Duodenal mucosa (tissue), 2 donors: ENCODE results near the gene AQP12B.
"Not testable (repeated sequence)": the region's sequence is repeated elsewhere in the genome, so short reads cannot be mapped to it uniquely, and the experiment has no call there.

Experiments used
- H3K27ac ChIP-seq: one replicate; pipeline ENCODE4 v1.7.0; 2013; ENCODE audit warnings: low read depth, low read length
- H3K27me3 ChIP-seq, 2 donors: one replicate each; pipeline ENCODE4 v1.7.0; 2013; ENCODE audit warnings: low read length in 2 of 2, control low read depth in 1 of 2; ENCODE audit not compliant: insufficient read depth in 2 of 2, control insufficient read depth in 1 of 2
- H3K36me3 ChIP-seq, 2 donors: one replicate each; pipeline ENCODE4 v1.7.0; 2013; ENCODE audit warnings: low read length in 2 of 2, control low read depth in 1 of 2; ENCODE audit not compliant: insufficient read depth in 2 of 2, control insufficient read depth in 1 of 2
- H3K4me1 ChIP-seq, 2 donors: one replicate each; pipeline ENCODE4 v1.7.0; 2013; ENCODE audit warnings: low read length in 2 of 2, control low read depth in 1 of 2; ENCODE audit not compliant: insufficient read depth in 2 of 2, control insufficient read depth in 1 of 2
- H3K4me3 ChIP-seq, 2 donors: one replicate each; pipeline ENCODE4 v1.7.0; 2013; ENCODE audit warnings: low read length in 2 of 2, low read depth in 1 of 2
- H3K9ac ChIP-seq, 2 donors: one replicate each; pipeline ENCODE4 v1.7.0; 2013; ENCODE audit warnings: low read length in 2 of 2, low read depth in 1 of 2
- H3K9me3 ChIP-seq, 2 donors: one replicate each; pipeline ENCODE4 v1.7.0; 2013; ENCODE audit warnings: low read length in 2 of 2, control low read depth in 1 of 2; ENCODE audit not compliant: control insufficient read depth in 1 of 2

AQP12B gene

GRCh38 chr2:240701091-240701735 lies 18.5 kb upstream of the AQP12B start:
- Histone ChIP-seq H3K4me3 (no peak overlapping the region), H3K9ac (no peak overlapping the region), H3K27ac (no peak overlapping the region), H3K9me3 (no peaks in the 10 kb centered on the region), H3K4me1 (no peaks in the 10 kb centered on the region), H3K27me3 (peaks cover 0 to 20% of the 10 kb centered on the region in 2 donors), H3K36me3 (no peaks in the 10 kb centered on the region)

GRCh38 chr2:240700616-240701015 lies 17.9 kb upstream of the AQP12B start:
- H3K4me1 ChIP-seq, H3K9me3 ChIP-seq, H3K9ac ChIP-seq, H3K27ac ChIP-seq, H3K4me3 ChIP-seq, H3K36me3 ChIP-seq: not testable (repeated sequence)
- H3K27me3 ChIP-seq: peaks cover 0 to 20% of the 10 kb centered on the region in 2 donors

GRCh38 chr2:240699835-240700234 lies 17.1 kb upstream of the AQP12B start:
- H3K27ac ChIP-seq, H3K36me3 ChIP-seq, H3K4me1 ChIP-seq, H3K9me3 ChIP-seq, H3K4me3 ChIP-seq, H3K9ac ChIP-seq: not testable (repeated sequence)
- peaks cover 0 to 20% of the 10 kb centered on the region in 2 donors for H3K27me3 ChIP-seq

- peaks cover 0 to 19% of the 10 kb centered on the region in 2 donors for H3K27me3 ChIP-seq
- H3K9ac ChIP-seq, H3K4me1 ChIP-seq, H3K9me3 ChIP-seq, H3K4me3 ChIP-seq, H3K36me3 ChIP-seq, H3K27ac ChIP-seq: not testable (repeated sequence)
Measured at GRCh38 chr2:240698852-240699561, 16.3 kb upstream of the AQP12B start.

- H3K4me1 ChIP-seq, H3K27me3 ChIP-seq, H3K9me3 ChIP-seq, H3K4me3 ChIP-seq, H3K9ac ChIP-seq, H3K36me3 ChIP-seq, H3K27ac ChIP-seq: not testable (repeated sequence)
Measured at GRCh38 chr2:240696469-240696868, 13.8 kb upstream of the AQP12B start.

- not testable (repeated sequence) for H3K27me3 ChIP-seq, H3K36me3 ChIP-seq, H3K4me1 ChIP-seq, H3K4me3 ChIP-seq, H3K9me3 ChIP-seq, H3K27ac ChIP-seq, H3K9ac ChIP-seq
Measured at GRCh38 chr2:240695593-240695992, 12.9 kb upstream of the AQP12B start.

- not testable (repeated sequence) for H3K27ac ChIP-seq, H3K36me3 ChIP-seq, H3K9ac ChIP-seq, H3K27me3 ChIP-seq, H3K4me3 ChIP-seq, H3K4me1 ChIP-seq, H3K9me3 ChIP-seq
Measured at GRCh38 chr2:240694304-240694703, 11.6 kb upstream of the AQP12B start.

GRCh38 chr2:240692583-240693561 lies 10.2 kb upstream of the AQP12B start:
- H3K36me3 ChIP-seq, H3K4me3 ChIP-seq, H3K27ac ChIP-seq, H3K9ac ChIP-seq, H3K9me3 ChIP-seq, H3K27me3 ChIP-seq, H3K4me1 ChIP-seq: not testable (repeated sequence)

- not testable (repeated sequence) for H3K36me3 ChIP-seq, H3K4me3 ChIP-seq, H3K27me3 ChIP-seq, H3K9ac ChIP-seq, H3K27ac ChIP-seq, H3K9me3 ChIP-seq
- H3K4me1 ChIP-seq: peaks cover 2 to 12% of the 10 kb centered on the region in 2 donors
Measured at GRCh38 chr2:240691631-240692420, 9.1 kb upstream of the AQP12B start, which contains the start of gene AQP12A. Gene AQP12A (plus strand): TSS chr2:240691866. CDS start chr2:240691914, 48 bp downstream.
